HFFc6 (cell line): ENCODE measurements around the gene TSSK2. TPM values are rescaled to one million over a fixed set of nuclear protein-coding genes. Genes with fewer than 3 reads are reported as not detected.
"Not testable (repeated sequence)": the region's sequence is repeated elsewhere in the genome, so short reads cannot be mapped to it uniquely, and the experiment has no call there.

Experiments used
- DNase-seq: peaks from one replicate; pipeline ENCODE4 v3.0.0-alpha.2; 2018
- H3K27ac Mint-ChIP-seq: 2 replicates; pipeline ENCODE4 v1.8.0; 2020; ENCODE audit warnings: mild to moderate bottlenecking, mixed read lengths
- H3K27me3 Mint-ChIP-seq: 2 replicates; pipeline ENCODE4 v1.8.0; 2021; ENCODE audit warnings: mild to moderate bottlenecking, moderate library complexity, mixed read lengths; ENCODE audit not compliant: insufficient read depth
- H3K36me3 Mint-ChIP-seq: 2 replicates; pipeline ENCODE4 v1.8.0; 2021; ENCODE audit warnings: low read depth, mixed read lengths
- H3K4me1 Mint-ChIP-seq: 2 replicates; pipeline ENCODE4 v1.8.0; 2020; ENCODE audit warnings: low read depth, mixed read lengths
- H3K4me3 Mint-ChIP-seq: 2 replicates; pipeline ENCODE4 v1.8.0; 2020; ENCODE audit warnings: mild to moderate bottlenecking, moderate library complexity, mixed read lengths
- H3K9me3 Mint-ChIP-seq: 2 replicates; pipeline ENCODE4 v1.8.0; 2020; ENCODE audit warnings: mild to moderate bottlenecking, mixed read lengths
- CTCF ChIP-seq: fragments of 200-600 bp; sonication (generic); IDR thresholded peaks from 2 replicates; pipeline ENCODE4 v1.5.0; 2021; ENCODE audit warnings: antibody characterized with exemption, mild to moderate bottlenecking
- total RNA-seq, 6 experiments: library from RNA; stranded (reverse); fragmentation: NEBNext Ultra II Directional; extraction: Animal tissue kit (Norgen Biotek cat#: 25700); gene quantifications; 2 replicates in 1 of 6; 3 replicates in 5 of 6; pipeline ENCODE4 v1.2.3, GENCODE V29; 2021

TSSK2 gene
- total RNA-seq, 6 experiments from 2014 or later, result not detected

GRCh38 chr22:19149991-19150390 lies 18.9 kb downstream of the TSSK2 start, which contains the start of gene GSC2:
GSC2 (minus strand) TSS chr22:19150292; CDS start chr22:19150283, 9 bp downstream.
- Mint-ChIP-seq H3K4me3 (no peak within 1 kb of the TSS), H3K27ac (no peak within 1 kb of the TSS), H3K9me3 (peaks cover 5% of the 10 kb centered on the region; the same call in 1 of the 2 replicates), H3K27me3 (peaks cover 48% of the 10 kb centered on the region), H3K36me3 (peaks cover 6% of the 10 kb centered on the region; the same call in 1 of the 2 replicates), H3K4me1 (no peaks in the 10 kb centered on the region; the same call in 1 of the 2 replicates)
- DNase-seq, result no peak
- no peak for TF ChIP-seq CTCF

DNA sequence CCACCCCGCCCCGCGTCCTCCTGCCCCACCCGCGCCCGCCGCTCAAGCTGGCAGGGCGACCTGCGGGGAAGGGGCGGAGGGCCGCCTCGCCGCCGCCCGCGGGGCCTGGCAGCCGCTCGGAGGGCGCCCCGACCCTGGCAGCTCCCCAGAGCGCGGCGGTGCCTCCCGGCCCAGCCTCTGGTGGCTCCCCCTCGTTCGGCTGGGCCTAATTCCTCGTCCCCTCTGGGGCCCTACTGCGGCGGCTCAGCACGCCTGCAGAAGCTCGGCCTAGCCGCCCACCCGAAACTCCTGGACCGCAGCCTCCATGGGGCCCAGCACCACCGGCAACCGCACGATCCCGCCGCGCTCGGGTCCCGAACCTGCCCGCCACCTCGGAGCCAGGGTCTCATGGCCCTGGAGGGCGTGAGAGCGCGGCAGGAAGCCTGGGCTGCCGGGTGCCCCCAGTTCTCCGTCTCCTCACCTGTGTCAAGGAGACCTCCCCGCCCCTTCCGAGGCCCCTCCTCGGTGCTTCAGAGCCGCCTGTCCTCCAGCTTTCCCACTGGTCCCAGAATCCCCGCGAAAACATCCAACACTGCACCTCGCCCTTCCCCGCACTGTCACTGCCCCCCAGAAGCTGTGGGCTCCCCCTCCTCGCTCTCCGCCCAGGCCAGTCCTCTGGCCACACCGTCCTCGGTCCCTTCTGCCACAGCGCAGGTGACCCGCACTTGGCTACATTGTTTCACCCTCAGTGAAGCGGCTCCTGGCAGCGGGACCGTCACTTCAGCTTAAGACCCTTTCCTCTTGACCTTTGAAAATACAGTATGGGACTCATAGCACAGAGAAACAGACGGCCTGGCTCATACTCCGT lies 19.6 kb downstream of the TSSK2 start:
- no peak for DNase-seq
- H3K9me3 Mint-ChIP-seq, result peaks cover 5% of the 10 kb centered on the region; the same call in 1 of the 2 replicates
- H3K36me3 Mint-ChIP-seq, result peaks cover 6% of the 10 kb centered on the region; the same call in 1 of the 2 replicates
- no peaks in the 10 kb centered on the region for H3K4me1 Mint-ChIP-seq
- no peak for TF ChIP-seq CTCF
- H3K4me3 Mint-ChIP-seq, result no peak overlapping the region
- no peak overlapping the region for H3K27ac Mint-ChIP-seq
- peaks cover 48% of the 10 kb centered on the region for H3K27me3 Mint-ChIP-seq

DNA sequence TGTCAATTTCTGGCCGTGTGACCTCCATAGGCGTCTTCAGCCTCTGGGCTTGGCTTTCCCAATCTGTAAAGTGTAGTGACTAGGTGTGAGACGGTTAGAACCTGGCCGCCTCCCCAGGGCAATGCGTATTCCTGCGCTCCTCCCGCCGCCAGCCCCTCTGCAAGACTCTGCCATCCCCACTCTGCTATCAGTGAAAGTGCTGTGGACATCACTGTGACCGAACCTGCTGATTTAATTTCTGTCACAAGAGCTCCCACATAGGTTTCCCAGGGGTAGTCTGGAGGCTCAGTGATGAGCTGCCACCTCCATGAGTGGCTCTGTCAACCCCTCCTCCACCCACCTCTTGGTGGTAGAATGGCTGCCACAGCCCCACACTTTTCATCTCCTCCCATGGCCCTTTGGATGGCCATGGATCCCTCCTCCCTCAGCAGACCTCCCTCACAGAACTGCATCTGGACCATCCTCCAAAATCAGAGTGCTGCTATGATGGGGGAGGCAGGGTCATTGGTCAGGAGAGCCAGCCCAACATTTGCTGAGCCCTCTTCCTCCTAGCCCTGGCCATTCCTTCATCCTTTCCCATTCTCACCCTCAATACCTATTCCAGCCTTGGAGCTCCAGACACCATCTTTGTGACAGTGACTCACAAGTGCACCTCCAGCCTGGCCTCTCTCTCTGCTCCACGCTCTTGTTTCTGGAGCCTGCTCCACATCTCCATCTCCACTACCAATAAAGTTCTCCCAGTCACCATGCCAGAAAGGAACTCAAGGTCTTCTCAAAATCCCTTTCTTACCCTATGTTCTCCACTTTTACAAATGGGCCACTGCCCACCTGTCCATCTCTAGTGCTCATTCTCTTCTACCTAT lies 20.5 kb downstream of the TSSK2 start:
- H3K27me3 Mint-ChIP-seq, result peaks cover 50% of the 10 kb centered on the region
- DNase-seq, result no peak
- TF ChIP-seq CTCF, result no peak

GRCh38 chr22:19152942-19153883 lies 22.1 kb downstream of the TSSK2 start:
- Mint-ChIP-seq H3K4me3 (no peak overlapping the region), H3K9me3 (peaks cover 5% of the 10 kb centered on the region; the same call in 1 of the 2 replicates), H3K27ac (no peak overlapping the region), H3K27me3 (peaks cover 40% of the 10 kb centered on the region), H3K4me1 (no peaks in the 10 kb centered on the region), H3K36me3 (peaks cover 6% of the 10 kb centered on the region; the same call in 1 of the 2 replicates)
- TF ChIP-seq CTCF, result no peak
- no peak for DNase-seq

More for the DNA sequence above, 20.5 kb downstream of the TSSK2 start:
- H3K9me3 Mint-ChIP-seq, result peaks cover 5% of the 10 kb centered on the region; the same call in 1 of the 2 replicates
- no peak overlapping the region for H3K4me3 Mint-ChIP-seq
- H3K4me1 Mint-ChIP-seq, result no peaks in the 10 kb centered on the region
- H3K27ac Mint-ChIP-seq, result no peak overlapping the region
- peaks cover 6% of the 10 kb centered on the region; the same call in 1 of the 2 replicates for H3K36me3 Mint-ChIP-seq

- H3K9me3 Mint-ChIP-seq, H3K27ac Mint-ChIP-seq, H3K4me3 Mint-ChIP-seq, H3K36me3 Mint-ChIP-seq, H3K4me1 Mint-ChIP-seq, DNase-seq: not testable (repeated sequence)
- peaks cover 26% of the 10 kb centered on the region for H3K27me3 Mint-ChIP-seq
These were observed 25.0 kb downstream of the TSSK2 start for GRCh38 chr22:19156109-19156508.

DNA sequence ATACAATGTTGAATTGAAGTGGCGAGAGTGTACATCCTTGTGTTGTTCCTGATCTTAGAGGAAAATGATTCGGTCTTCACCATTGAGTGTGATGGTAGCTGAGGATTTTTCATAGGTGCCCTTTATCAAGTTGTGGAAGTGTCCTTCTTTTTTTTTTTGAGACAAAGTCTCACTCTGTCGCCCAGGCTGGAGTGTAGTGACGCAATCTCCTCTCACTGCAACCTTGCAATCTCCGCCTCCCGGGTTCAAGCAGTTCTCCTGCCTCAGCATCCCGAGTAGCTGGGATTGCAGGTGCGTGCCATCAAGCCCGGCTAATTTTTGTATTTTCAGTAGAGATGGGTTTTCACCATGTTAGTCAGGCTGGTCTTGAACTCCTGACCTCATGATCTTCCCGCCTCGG lies 27.5 kb downstream of the TSSK2 start:
- not testable (repeated sequence) for H3K9me3 Mint-ChIP-seq, H3K27ac Mint-ChIP-seq, H3K27me3 Mint-ChIP-seq, DNase-seq, H3K36me3 Mint-ChIP-seq, H3K4me3 Mint-ChIP-seq, H3K4me1 Mint-ChIP-seq
